ENCODE measurements around the gene MOBP.
"Not testable (repeated sequence)": the region's sequence is repeated elsewhere in the genome, so short reads cannot be mapped to it uniquely, and the experiment has no call there.

Gene MOBP

GRCh38 chr3:39438880-39439279, 28.6 kb upstream of the MOBP start:
- no peak overlapping the region for H3K9ac ChIP-seq (ENCODE audit: low read depth, low read length)
- H3K36me3 ChIP-seq (ENCODE audit: insufficient read depth, low read length) = no peaks in the 10 kb centered on the region
- H3K4me1 ChIP-seq (ENCODE audit: insufficient read depth, low read length) = no peaks in the 10 kb centered on the region; the same call in 1 of the 2 replicates
- H3K9me3 ChIP-seq (ENCODE audit: control insufficient read depth, insufficient read depth, low read length) = no peaks in the 10 kb centered on the region

GRCh38 chr3:39440316-39440715, 27.2 kb upstream of the MOBP start:
- no peak overlapping the region for H3K9ac ChIP-seq (ENCODE audit: low read depth, low read length)
- H3K36me3 ChIP-seq (ENCODE audit: insufficient read depth, low read length) = no peaks in the 10 kb centered on the region
- no peaks in the 10 kb centered on the region for H3K9me3 ChIP-seq (ENCODE audit: control insufficient read depth, insufficient read depth, low read length)
- no peaks in the 10 kb centered on the region; the same call in 1 of the 2 replicates for H3K4me1 ChIP-seq (ENCODE audit: insufficient read depth, low read length)

GRCh38 chr3:39443530-39443929, 23.9 kb upstream of the MOBP start:
- H3K4me1 ChIP-seq (ENCODE audit: insufficient read depth, low read length) = no peaks in the 10 kb centered on the region; the same call in 1 of the 2 replicates
- H3K9me3 ChIP-seq (ENCODE audit: control insufficient read depth, insufficient read depth, low read length) = no peaks in the 10 kb centered on the region
- no peaks in the 10 kb centered on the region for H3K36me3 ChIP-seq (ENCODE audit: insufficient read depth, low read length)
- no peak overlapping the region for H3K9ac ChIP-seq (ENCODE audit: low read depth, low read length)

GRCh38 chr3:39445927-39446326, 21.6 kb upstream of the MOBP start:
- H3K36me3 ChIP-seq (ENCODE audit: insufficient read depth, low read length) = no peaks in the 10 kb centered on the region
- no peaks in the 10 kb centered on the region for H3K9me3 ChIP-seq (ENCODE audit: control insufficient read depth, insufficient read depth, low read length)
- H3K9ac ChIP-seq (ENCODE audit: low read depth, low read length) = no peak overlapping the region
- no peaks in the 10 kb centered on the region for H3K4me1 ChIP-seq (ENCODE audit: insufficient read depth, low read length)

- no peaks in the 10 kb centered on the region for H3K36me3 ChIP-seq (ENCODE audit: insufficient read depth, low read length)
- no peak overlapping the region for H3K9ac ChIP-seq (ENCODE audit: low read depth, low read length)
- no peaks in the 10 kb centered on the region for H3K9me3 ChIP-seq (ENCODE audit: control insufficient read depth, insufficient read depth, low read length)
- H3K4me1 ChIP-seq (ENCODE audit: insufficient read depth, low read length) = no peaks in the 10 kb centered on the region
These were observed 21.0 kb upstream of the MOBP start for GRCh38 chr3:39446444-39446843.

GRCh38 chr3:39447637-39448483, 19.6 kb upstream of the MOBP start:
- Histone ChIP-seq H3K9me3 (ENCODE audit: control insufficient read depth, insufficient read depth, low read length) (no peaks in the 10 kb centered on the region), H3K36me3 (ENCODE audit: insufficient read depth, low read length) (no peaks in the 10 kb centered on the region), H3K4me1 (ENCODE audit: insufficient read depth, low read length) (no peaks in the 10 kb centered on the region), H3K9ac (ENCODE audit: low read depth, low read length) (no peak overlapping the region)

- Histone ChIP-seq H3K4me1 (ENCODE audit: insufficient read depth, low read length) (no peaks in the 10 kb centered on the region), H3K9me3 (ENCODE audit: control insufficient read depth, insufficient read depth, low read length) (no peaks in the 10 kb centered on the region), H3K9ac (ENCODE audit: low read depth, low read length) (no peak overlapping the region), H3K36me3 (ENCODE audit: insufficient read depth, low read length) (no peaks in the 10 kb centered on the region)
These were observed 18.8 kb upstream of the MOBP start for GRCh38 chr3:39448506-39449233.

GRCh38 chr3:39449796-39450195, 17.7 kb upstream of the MOBP start:
- no peak overlapping the region for H3K9ac ChIP-seq (ENCODE audit: low read depth, low read length)
- no peaks in the 10 kb centered on the region for H3K9me3 ChIP-seq (ENCODE audit: control insufficient read depth, insufficient read depth, low read length)
- no peaks in the 10 kb centered on the region for H3K36me3 ChIP-seq (ENCODE audit: insufficient read depth, low read length)
- H3K4me1 ChIP-seq (ENCODE audit: insufficient read depth, low read length) = no peaks in the 10 kb centered on the region

GRCh38 chr3:39453134-39453533, 14.3 kb upstream of the MOBP start:
- Histone ChIP-seq H3K36me3 (ENCODE audit: insufficient read depth, low read length) (no peaks in the 10 kb centered on the region), H3K4me1 (ENCODE audit: insufficient read depth, low read length) (no peaks in the 10 kb centered on the region), H3K9ac (ENCODE audit: low read depth, low read length) (no peak overlapping the region), H3K9me3 (ENCODE audit: control insufficient read depth, insufficient read depth, low read length) (no peaks in the 10 kb centered on the region)

- H3K36me3 ChIP-seq (ENCODE audit: insufficient read depth, low read length); H3K9ac ChIP-seq (ENCODE audit: low read depth, low read length); H3K9me3 ChIP-seq (ENCODE audit: control insufficient read depth, insufficient read depth, low read length): not testable (repeated sequence)
These were observed 13.6 kb upstream of the MOBP start for GRCh38 chr3:39453872-39454271.

GRCh38 chr3:39454591-39455217, 12.8 kb upstream of the MOBP start:
- Histone ChIP-seq H3K4me1 (ENCODE audit: insufficient read depth, low read length) (no peaks in the 10 kb centered on the region), H3K9ac (ENCODE audit: low read depth, low read length) (no peak overlapping the region)

More at GRCh38 chr3:39453872-39454271, 13.6 kb upstream of the MOBP start:
- H3K4me1 ChIP-seq (ENCODE audit: insufficient read depth, low read length) = not testable (repeated sequence)

GRCh38 chr3:39456159-39456558, 11.3 kb upstream of the MOBP start:
- 0 out of 2 replicates have a peak, but pooled peaks cover 4% of the 10 kb centered on the region for H3K4me1 ChIP-seq (ENCODE audit: insufficient read depth, low read length)
- H3K36me3 ChIP-seq (ENCODE audit: insufficient read depth, low read length) = no peaks in the 10 kb centered on the region
- no peaks in the 10 kb centered on the region for H3K9me3 ChIP-seq (ENCODE audit: control insufficient read depth, insufficient read depth, low read length)
- H3K9ac ChIP-seq (ENCODE audit: low read depth, low read length) = no peak overlapping the region

More at GRCh38 chr3:39454591-39455217, 12.8 kb upstream of the MOBP start:
- H3K9me3 ChIP-seq (ENCODE audit: control insufficient read depth, insufficient read depth, low read length) = no peaks in the 10 kb centered on the region
- no peaks in the 10 kb centered on the region for H3K36me3 ChIP-seq (ENCODE audit: insufficient read depth, low read length)

- H3K9ac ChIP-seq (ENCODE audit: low read depth, low read length) = no peak overlapping the region
- 0 out of 2 replicates have a peak, but pooled peaks cover 4% of the 10 kb centered on the region for H3K4me1 ChIP-seq (ENCODE audit: insufficient read depth, low read length)
- no peaks in the 10 kb centered on the region for H3K9me3 ChIP-seq (ENCODE audit: control insufficient read depth, insufficient read depth, low read length)
- no peaks in the 10 kb centered on the region for H3K36me3 ChIP-seq (ENCODE audit: insufficient read depth, low read length)
These were observed 10.1 kb upstream of the MOBP start for GRCh38 chr3:39457361-39457760.

GRCh38 chr3:39458579-39458978, 8.9 kb upstream of the MOBP start:
- H3K4me1 ChIP-seq (ENCODE audit: insufficient read depth, low read length); H3K36me3 ChIP-seq (ENCODE audit: insufficient read depth, low read length); H3K9ac ChIP-seq (ENCODE audit: low read depth, low read length); H3K9me3 ChIP-seq (ENCODE audit: control insufficient read depth, insufficient read depth, low read length): not testable (repeated sequence)

All from ES-I3 (cell line).